ENCODE results near the gene CHD9NB.
"Not testable (repeated sequence)": the region's sequence is repeated elsewhere in the genome, so short reads cannot be mapped to it uniquely, and the experiment has no call there.

DNA sequence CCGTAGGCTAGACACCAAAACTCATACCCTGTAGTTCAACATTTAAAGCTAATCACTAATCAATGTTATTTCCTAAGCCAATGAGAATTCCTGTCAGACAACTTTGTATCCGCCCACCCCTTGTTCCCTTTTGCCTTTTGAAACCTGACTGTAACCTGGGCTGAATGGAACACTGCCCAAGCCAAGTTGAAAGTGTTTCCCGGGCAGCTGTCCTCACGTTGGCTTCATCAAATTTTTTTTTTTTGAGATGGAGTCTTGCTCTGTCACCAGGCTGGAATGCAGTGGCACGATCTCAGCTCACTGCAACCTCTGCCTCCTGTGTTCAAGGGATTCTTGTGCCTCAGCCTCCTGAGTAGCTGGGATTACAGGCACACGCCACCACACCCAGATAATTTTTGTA, 16.0 kb downstream of the CHD9NB start:
- TF ChIP-seq, protein P1, sequence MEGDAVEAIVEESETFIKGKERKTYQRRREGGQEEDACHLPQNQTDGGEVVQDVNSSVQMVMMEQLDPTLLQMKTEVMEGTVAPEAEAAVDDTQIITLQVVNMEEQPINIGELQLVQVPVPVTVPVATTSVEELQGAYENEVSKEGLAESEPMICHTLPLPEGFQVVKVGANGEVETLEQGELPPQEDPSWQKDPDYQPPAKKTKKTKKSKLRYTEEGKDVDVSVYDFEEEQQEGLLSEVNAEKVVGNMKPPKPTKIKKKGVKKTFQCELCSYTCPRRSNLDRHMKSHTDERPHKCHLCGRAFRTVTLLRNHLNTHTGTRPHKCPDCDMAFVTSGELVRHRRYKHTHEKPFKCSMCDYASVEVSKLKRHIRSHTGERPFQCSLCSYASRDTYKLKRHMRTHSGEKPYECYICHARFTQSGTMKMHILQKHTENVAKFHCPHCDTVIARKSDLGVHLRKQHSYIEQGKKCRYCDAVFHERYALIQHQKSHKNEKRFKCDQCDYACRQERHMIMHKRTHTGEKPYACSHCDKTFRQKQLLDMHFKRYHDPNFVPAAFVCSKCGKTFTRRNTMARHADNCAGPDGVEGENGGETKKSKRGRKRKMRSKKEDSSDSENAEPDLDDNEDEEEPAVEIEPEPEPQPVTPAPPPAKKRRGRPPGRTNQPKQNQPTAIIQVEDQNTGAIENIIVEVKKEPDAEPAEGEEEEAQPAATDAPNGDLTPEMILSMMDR (IDR thresholded peaks at IDR 0.05) = not testable (repeated sequence)
- not testable (repeated sequence) for TF ChIP-seq POLR2A (IDR thresholded peaks at IDR 0.05)
